Panc1 (cell line): ENCODE results near the gene ZNF688. TPM values are rescaled to one million over a fixed set of nuclear protein-coding genes. Genes with fewer than 3 reads are reported as not detected.

Experiments
- ATAC-seq: fragments of 200-7000 bp; cut with Tn5 transposase; 2 replicates; pipeline ENCODE4 v1.9.1; 2020; ENCODE audit warnings: mild to moderate bottlenecking, moderate library complexity
- BruUV-seq: library from RNA; stranded (reverse); fragments of 400-500 nt; replicated peaks from 2 replicates; lab custom pipeline; 2021; lab: Mats Ljungman, UMichigan
- CTCF ChIA-PET: fragments of 300-600 bp; sonication (Branson Sonifier 250); formaldehyde crosslinking; loops from one replicate; lab custom pipeline; 2022; ENCODE audit warnings: antibody characterized with exemption; lab: Charles Lee
- POLR2A ChIA-PET: fragments of 300-600 bp; sonication (Branson Sonifier 250); formaldehyde crosslinking; loops from one replicate; lab custom pipeline; 2022; ENCODE audit warnings: antibody characterized with exemption; lab: Charles Lee
- DNase-seq: peaks from one replicate; pipeline ENCODE4 v3.0.0-alpha.2; 2010; ENCODE audit warnings: low read depth, low spot score
- H3K27ac ChIP-seq: 2 replicates; pipeline ENCODE4 v1.5.1; 2011; ENCODE audit warnings: mild to moderate bottlenecking, low read length, inconsistent platforms
- H3K27me3 ChIP-seq: fragments of 200-500 bp; sonication (Bioruptor generic); 2 replicates; pipeline ENCODE4 v1.6.0; 2014; ENCODE audit warnings: low read length, inconsistent platforms; ENCODE audit not compliant: control insufficient read depth, insufficient read depth
- H3K36me3 ChIP-seq: fragments of 200-500 bp; sonication (Bioruptor generic); 2 replicates; pipeline ENCODE4 v1.5.1; 2014; ENCODE audit warnings: inconsistent platforms, mild to moderate bottlenecking, low read length, moderate library complexity; ENCODE audit not compliant: control insufficient read depth, insufficient read depth
- H3K4me1 ChIP-seq: 2 replicates; pipeline ENCODE4 v1.5.1; 2011; ENCODE audit warnings: inconsistent platforms, mild to moderate bottlenecking, low read length, moderate library complexity; ENCODE audit not compliant: control insufficient read depth, insufficient read depth
- H3K4me3 ChIP-seq, 2 experiments: 2 replicates each; pipeline ENCODE4 v1.5.1; 2011 to 2012; ENCODE audit warnings: low read depth in 2 of 2, low read length in 2 of 2, mild to moderate bottlenecking in 2 of 2, inconsistent platforms in 1 of 2, moderate library complexity in 1 of 2
- H3K9me3 ChIP-seq: fragments of 200-500 bp; sonication (Bioruptor generic); 2 replicates; pipeline ENCODE4 v1.5.1; 2014; ENCODE audit warnings: low read depth, mild to moderate bottlenecking, inconsistent platforms, low read length, moderate library complexity; ENCODE audit not compliant: control insufficient read depth, insufficient read depth
- POLR2AphosphoS5 ChIP-seq: IDR thresholded peaks from 2 replicates; pipeline ENCODE4 v1.6.1; 2012; ENCODE audit warnings: mild to moderate bottlenecking, low read depth, low read length, moderate library complexity
- SIN3A ChIP-seq: IDR thresholded peaks from 2 replicates; pipeline ENCODE4 v1.6.1; 2012; ENCODE audit warnings: low read depth, mild to moderate bottlenecking, low read length, moderate library complexity, borderline replicate concordance; ENCODE audit not compliant: insufficient read depth
- TCF7L2 ChIP-seq: IDR thresholded peaks from 2 replicates; pipeline ENCODE4 v1.6.1; 2011; ENCODE audit warnings: mild to moderate bottlenecking, low read depth, low read length, inconsistent platforms
- in situ Hi-C: cut with HindIII; loops from 2 replicates; pipeline ENCODE4 v1.10.0; 2016; ENCODE audit warnings: low sequenced_read_pairs, low pct_unique_long_range_greater_than_20kb
- intact Hi-C: fragments of 100-400 bp; cut with micrococcal nuclease; formaldehyde crosslinking; loops from one replicate; pipeline ENCODE4 v1.10.0; 2022; ENCODE audit not compliant: unreplicated experiment
- total RNA-seq: library from RNA; stranded (reverse); gene quantifications from one replicate; pipeline ENCODE4 v1.2.1, GENCODE V29; 2021; ENCODE audit not compliant: unreplicated experiment
- TF ChIP-seq, protein P1 (sequence below): fragments of 450-650 bp; IDR thresholded peaks from 2 replicates; pipeline ENCODE4 v1.5.1; 2017; ENCODE audit warnings: mild to moderate bottlenecking
- TF ChIP-seq, protein P2 (sequence below), 2 experiments: IDR thresholded peaks; 2 replicates each; pipeline ENCODE4 v1.6.1; 2011 to 2012; ENCODE audit warnings: low read depth in 2 of 2, control low read depth in 1 of 2, low read length in 1 of 2, mild to moderate bottlenecking in 1 of 2, moderate library complexity in 1 of 2; ENCODE audit not compliant: insufficient read depth in 1 of 2

Gene ZNF688
- total RNA-seq, 1 experiment from 2014 or later = 7.7 TPM

DNA sequence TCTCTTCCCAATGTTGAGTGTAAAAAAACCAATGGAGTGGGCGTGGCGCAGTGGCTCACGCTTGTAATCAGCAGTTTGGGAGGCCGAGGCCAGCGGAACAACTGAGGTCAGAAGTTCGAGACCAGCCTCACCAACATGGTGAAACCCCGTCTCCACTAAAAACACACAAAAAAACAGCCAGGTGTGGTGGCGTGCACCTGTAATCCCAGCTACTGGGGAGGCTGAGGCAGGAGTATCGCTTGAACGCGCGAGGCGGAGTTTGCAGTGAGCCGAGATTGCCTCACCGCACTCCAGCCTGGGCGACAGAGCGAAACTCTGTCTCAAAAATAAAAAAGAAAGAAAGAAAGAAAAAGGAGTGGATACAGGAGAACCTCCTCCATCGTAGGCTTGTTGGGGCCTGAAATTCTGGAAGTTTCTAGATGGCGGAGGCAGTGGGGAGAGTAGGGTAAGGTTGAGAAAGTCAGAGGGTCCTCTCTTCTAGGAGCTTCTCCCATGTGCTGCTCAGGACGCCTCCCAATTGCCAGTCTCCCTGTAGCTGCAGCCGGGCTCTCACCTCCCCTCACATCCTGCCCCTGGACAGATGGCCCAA, 12.6 kb downstream of the ZNF688 start:
- ChIA-PET CTCF (interaction anchor here (0.6 to 1.3 kb wide), 3 partner anchors 36 to 129 kb away, joined by 3 to 6 read pairs (median 3); partner anchors contain the start of gene DCTPP1), POLR2A (interaction anchor here (0.6 to 0.9 kb wide), 3 partner anchors 13 to 159 kb away, joined by 3 to 4 read pairs (median 4); partner anchors contain the start of gene ZNF688)
- in situ Hi-C loops = no loop called here
- H3K27ac ChIP-seq = peak overlapping the region; percentile 85
- TF ChIP-seq TCF7L2 (no peak), POLR2AphosphoS5 (no peak), SIN3A (no peak)
- TF ChIP-seq, protein P1, sequence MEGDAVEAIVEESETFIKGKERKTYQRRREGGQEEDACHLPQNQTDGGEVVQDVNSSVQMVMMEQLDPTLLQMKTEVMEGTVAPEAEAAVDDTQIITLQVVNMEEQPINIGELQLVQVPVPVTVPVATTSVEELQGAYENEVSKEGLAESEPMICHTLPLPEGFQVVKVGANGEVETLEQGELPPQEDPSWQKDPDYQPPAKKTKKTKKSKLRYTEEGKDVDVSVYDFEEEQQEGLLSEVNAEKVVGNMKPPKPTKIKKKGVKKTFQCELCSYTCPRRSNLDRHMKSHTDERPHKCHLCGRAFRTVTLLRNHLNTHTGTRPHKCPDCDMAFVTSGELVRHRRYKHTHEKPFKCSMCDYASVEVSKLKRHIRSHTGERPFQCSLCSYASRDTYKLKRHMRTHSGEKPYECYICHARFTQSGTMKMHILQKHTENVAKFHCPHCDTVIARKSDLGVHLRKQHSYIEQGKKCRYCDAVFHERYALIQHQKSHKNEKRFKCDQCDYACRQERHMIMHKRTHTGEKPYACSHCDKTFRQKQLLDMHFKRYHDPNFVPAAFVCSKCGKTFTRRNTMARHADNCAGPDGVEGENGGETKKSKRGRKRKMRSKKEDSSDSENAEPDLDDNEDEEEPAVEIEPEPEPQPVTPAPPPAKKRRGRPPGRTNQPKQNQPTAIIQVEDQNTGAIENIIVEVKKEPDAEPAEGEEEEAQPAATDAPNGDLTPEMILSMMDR = no peak
- TF ChIP-seq, protein P2, sequence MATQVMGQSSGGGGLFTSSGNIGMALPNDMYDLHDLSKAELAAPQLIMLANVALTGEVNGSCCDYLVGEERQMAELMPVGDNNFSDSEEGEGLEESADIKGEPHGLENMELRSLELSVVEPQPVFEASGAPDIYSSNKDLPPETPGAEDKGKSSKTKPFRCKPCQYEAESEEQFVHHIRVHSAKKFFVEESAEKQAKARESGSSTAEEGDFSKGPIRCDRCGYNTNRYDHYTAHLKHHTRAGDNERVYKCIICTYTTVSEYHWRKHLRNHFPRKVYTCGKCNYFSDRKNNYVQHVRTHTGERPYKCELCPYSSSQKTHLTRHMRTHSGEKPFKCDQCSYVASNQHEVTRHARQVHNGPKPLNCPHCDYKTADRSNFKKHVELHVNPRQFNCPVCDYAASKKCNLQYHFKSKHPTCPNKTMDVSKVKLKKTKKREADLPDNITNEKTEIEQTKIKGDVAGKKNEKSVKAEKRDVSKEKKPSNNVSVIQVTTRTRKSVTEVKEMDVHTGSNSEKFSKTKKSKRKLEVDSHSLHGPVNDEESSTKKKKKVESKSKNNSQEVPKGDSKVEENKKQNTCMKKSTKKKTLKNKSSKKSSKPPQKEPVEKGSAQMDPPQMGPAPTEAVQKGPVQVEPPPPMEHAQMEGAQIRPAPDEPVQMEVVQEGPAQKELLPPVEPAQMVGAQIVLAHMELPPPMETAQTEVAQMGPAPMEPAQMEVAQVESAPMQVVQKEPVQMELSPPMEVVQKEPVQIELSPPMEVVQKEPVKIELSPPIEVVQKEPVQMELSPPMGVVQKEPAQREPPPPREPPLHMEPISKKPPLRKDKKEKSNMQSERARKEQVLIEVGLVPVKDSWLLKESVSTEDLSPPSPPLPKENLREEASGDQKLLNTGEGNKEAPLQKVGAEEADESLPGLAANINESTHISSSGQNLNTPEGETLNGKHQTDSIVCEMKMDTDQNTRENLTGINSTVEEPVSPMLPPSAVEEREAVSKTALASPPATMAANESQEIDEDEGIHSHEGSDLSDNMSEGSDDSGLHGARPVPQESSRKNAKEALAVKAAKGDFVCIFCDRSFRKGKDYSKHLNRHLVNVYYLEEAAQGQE (IDR thresholded peaks at IDR 0.05; ENCODE audit: insufficient read depth in 1 of 2, low read depth in 2 of 2, low read length in 1 of 2) = no peak
- H3K4me1 ChIP-seq = peaks cover 9% of the 10 kb centered on the region; the same call in 1 of the 2 replicates
- no peaks in the 10 kb centered on the region for H3K9me3 ChIP-seq
- peak overlapping the region; percentile 56 to 82 for H3K4me3 ChIP-seq
- ATAC-seq (no peak; the same call in 1 of the 2 replicates), DNase-seq (no peak)
- H3K27me3 ChIP-seq = no peaks in the 10 kb centered on the region
- no peaks in the 10 kb centered on the region for H3K36me3 ChIP-seq
- intact Hi-C loops = no loop called here
- BruUV-seq = no TSS peak

DNA sequence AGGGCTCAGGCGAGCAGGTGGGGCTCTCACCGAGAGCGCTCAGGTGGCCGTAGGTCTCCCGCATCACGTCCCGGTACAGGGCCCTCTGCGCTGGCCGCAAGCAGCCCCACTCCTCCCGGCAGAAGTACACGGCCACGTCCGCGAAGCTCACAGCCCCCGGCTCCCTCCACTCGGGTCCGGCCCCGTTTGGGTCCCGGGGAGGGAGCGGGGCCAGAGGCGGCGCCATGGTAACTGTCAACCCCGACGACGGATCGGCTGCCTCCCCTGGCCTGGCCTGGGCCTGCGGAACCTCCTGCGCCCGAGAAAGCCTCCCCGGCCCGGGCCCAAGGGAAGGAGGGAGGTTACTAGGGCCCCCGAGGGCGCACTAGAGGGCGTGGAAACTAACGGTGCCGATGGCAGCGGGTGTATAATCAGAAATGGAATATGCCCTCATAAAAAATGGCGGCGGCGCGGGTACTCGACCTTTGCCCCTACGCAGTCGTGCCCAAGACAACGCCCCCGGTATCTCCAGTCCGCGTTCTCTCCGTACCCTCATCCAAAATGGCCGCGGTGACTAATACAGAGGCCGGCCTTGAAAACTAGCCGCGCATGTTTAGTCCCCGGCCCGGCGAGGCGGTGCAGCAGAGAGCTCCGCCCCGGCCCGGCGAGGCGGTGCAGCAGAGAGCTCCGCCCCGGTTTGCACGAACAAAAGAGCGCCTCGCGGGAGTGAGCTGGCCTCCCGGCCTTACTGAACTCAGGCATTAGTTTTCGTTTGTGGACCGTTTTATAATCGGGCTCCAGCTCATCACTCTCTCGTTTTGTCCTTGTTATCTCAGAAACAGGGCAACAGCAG, 13.3 kb downstream of the ZNF688 start, which contains the start of gene ZNF764:
ZNF764 (minus strand) TSS at position 418 of the 832 bp plus-strand sequence; CDS start at position 226, 192 bp downstream.
- H3K27ac ChIP-seq = peak within 1 kb of the TSS; percentile 90
- POLR2A ChIA-PET = interaction anchor here (0.6 to 0.9 kb wide), 4 partner anchors 14 to 160 kb away, joined by 3 to 4 read pairs (median 4); partner anchors contain the start of gene ZNF688
- in situ Hi-C loops (no loop called here), intact Hi-C loops (no loop called here)
- peaks cover 9% of the 10 kb centered on the region; the same call in 1 of the 2 replicates for H3K4me1 ChIP-seq
- peak; percentile 88 for DNase-seq
- peak; percentile 69; the same call in 1 of the 2 replicates for TF ChIP-seq SIN3A
- peak; percentile 87 for TF ChIP-seq POLR2AphosphoS5
- TF ChIP-seq, protein P2 (IDR thresholded peaks at IDR 0.05; ENCODE audit: insufficient read depth in 1 of 2, low read depth in 2 of 2, low read length in 1 of 2) = no peak
- peak; percentile 60 for TF ChIP-seq TCF7L2
- TF ChIP-seq, protein P1 = no peak
- peak; percentile 96 for ATAC-seq
- H3K9me3 ChIP-seq = no peaks in the 10 kb centered on the region
- no peaks in the 10 kb centered on the region for H3K27me3 ChIP-seq
- no peaks in the 10 kb centered on the region for H3K36me3 ChIP-seq
- peak within 1 kb of the TSS; percentile 78 to 82 for H3K4me3 ChIP-seq
- TSS peak; percentile 76 for BruUV-seq
- CTCF ChIA-PET = interaction anchor here (0.6 to 1.3 kb wide), 3 partner anchors 37 to 128 kb away, joined by 3 to 6 read pairs (median 3); partner anchors contain the start of gene DCTPP1
